ENCODE measurements around the gene PER1. TPM values are rescaled to one million over a fixed set of nuclear protein-coding genes. Genes with fewer than 3 reads are reported as not detected.

Gene PER1
- total RNA-seq, 2 experiments from 2014 or later: 53.5 to 56.6 TPM

DNA sequence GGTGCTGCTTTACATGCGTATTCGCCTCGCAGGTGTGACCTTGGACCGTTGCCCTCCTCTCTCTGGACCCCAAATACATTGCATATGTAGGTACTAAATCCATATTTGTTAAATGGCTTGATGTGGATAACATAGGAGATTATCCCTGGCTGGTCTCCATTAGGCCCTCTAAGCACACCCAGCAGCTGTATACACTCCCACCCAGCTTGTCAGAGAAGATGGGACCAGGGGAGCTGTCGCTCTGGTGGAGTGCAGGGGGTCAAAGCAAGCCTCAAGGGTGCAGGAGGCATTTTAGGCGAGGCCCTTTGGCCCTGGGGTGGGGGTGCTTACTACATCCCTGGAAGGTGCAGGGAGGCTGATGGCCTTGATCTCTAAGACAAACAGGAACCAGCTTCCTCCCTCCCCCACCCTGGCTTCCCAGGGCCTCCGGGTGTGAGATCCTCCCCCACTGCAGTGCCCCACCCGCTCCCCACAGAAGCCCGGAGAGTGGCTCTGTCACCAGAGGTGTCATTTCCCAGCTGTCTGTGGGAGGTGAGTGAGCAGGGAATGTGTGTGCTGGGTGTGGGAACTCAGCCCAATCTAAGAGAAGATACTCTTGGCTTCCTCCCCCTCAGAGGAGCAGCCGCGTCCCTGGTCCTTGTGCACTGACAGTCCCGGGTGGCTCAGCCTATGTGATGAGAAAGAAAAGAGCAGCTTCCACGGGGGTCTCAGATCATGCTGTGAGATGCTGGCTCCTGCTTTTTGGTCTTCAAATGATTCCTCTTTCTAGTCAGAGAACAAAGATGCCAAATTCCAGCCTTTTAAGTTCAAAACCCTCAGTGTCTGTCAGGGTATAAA, 12.0 kb upstream of the PER1 start:
- peaks cover 26% of the 10 kb centered on the region for H3K36me3 Mint-ChIP-seq (ENCODE audit: low read depth)
- H3K4me1 Mint-ChIP-seq: peaks cover 50% of the 10 kb centered on the region
- peak overlapping the region; percentile 76 for H3K4me3 Mint-ChIP-seq
- no peaks in the 10 kb centered on the region for H3K27me3 Mint-ChIP-seq
- peak; percentile 85 for DNase-seq
- peak overlapping the region; percentile 98 for H3K27ac Mint-ChIP-seq
- ChIA-PET POLR2A (interaction anchor here (0.7 to 16.5 kb wide), 22 partner anchors 10 to 321 kb away, joined by 3 to 653 read pairs (median 6); partner anchors contain the start of genes AURKB, BORCS6, CNTROB and CTC1), CTCF (interaction anchor here (0.8 to 1.3 kb wide), 6 partner anchors 9 to 70 kb away, joined by 3 to 5 read pairs (median 4); no protein-coding TSS in a partner anchor)
- no peaks in the 10 kb centered on the region for H3K9me3 Mint-ChIP-seq

DNA sequence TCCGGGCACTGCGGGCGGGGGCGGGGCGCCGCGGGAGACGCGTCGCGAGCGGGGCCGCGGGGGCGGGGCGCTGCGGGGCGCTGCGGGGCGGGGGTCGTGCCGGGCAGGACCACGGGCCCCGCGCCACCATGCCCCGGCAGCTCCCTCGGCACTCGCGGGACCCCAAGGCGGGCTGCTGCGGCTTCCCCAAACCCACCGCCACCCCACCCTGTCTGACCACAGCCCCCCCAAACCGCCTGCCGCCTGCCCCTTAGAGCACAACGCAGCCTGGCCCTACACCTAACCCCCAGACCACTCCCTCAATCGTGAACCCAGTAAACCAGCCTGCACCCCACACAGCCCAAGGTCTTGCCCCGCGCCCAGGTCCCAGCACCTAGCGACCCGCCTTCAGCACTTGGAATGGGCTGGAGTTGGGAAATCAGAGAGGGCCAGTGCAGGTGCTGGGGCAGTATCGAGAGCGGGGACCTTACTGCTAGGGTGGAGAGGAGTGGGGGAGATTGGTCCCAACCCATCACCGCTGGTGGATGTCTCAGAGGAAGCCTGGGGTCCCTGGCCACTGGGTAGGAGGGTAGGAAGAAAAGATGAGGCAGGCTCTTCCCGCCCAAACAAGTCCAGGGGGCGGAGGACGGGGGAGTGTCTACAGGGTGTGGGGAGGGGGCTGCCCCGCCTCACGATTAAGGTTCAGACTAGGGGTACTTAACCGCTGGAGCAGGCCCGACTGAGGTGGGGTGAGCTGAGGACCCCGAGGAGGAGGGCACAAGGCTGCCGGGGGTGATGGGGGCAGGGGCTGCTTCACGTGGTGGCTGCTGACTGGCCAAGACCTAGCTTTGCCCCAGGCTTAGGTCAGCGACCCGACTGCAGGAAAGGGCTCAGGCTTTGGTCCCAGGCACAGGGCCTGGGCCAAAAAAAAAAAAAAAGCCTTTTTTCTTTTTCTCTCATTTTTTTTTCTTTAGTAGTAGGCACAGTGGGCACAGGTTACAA, 11.1 kb upstream of the PER1 start:
- no peaks in the 10 kb centered on the region for H3K27me3 Mint-ChIP-seq
- peaks cover 33% of the 10 kb centered on the region for H3K36me3 Mint-ChIP-seq (ENCODE audit: low read depth)
- H3K4me3 Mint-ChIP-seq: peak overlapping the region; percentile 76
- peak overlapping the region; percentile 98 for H3K27ac Mint-ChIP-seq
- DNase-seq: no peak
- ChIA-PET CTCF (interaction anchor here (0.8 to 1.3 kb wide), 7 partner anchors 10 to 69 kb away, joined by 3 to 5 read pairs (median 3); no protein-coding TSS in a partner anchor), POLR2A (interaction anchor here (0.7 to 16.5 kb wide), 24 partner anchors 9 to 321 kb away, joined by 3 to 653 read pairs (median 6); partner anchors contain the start of genes BORCS6, CNTROB, CTC1 and HES7)
- no peaks in the 10 kb centered on the region for H3K9me3 Mint-ChIP-seq
- H3K4me1 Mint-ChIP-seq: peaks cover 57% of the 10 kb centered on the region

DNA sequence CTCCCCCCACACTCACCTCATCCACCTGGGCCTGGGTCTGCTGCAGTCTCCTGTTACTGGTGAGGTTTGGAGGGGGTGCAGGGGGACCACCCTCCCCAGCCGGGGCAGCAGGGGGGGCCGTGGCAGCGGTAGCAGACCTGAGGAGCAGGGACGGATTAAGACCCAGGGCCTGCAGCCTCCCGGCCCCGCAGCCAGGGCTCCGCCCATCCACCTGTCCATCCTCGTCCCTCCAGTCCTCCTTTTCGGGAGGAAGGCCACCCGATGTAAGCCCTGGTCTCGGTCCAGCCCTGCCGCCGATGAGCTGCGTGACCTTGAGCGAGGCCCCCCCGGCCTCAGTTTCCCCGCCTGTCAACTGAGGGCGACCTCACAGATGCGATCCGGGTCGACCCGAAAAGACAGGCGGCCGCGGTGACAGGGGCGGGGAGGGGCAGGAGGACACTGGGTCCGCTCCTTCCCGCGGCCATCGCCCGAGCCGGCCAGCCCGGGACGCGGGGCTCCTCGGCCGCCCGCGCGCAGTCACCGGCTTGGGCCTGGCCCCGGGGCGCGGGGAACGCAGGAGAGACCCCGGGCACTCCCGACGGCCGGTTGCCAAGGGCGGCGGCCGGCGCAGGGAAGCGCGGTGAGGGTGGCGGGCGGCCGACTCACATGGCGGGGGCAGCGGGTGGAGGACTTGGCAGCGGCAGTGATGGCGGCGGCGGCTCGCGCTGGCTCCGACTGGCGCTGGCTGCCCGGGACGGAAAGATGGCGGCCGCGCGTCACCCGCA, 10.2 kb upstream of the PER1 start, which contains the start of gene VAMP2:
TSS of gene VAMP2 (minus strand) at position 716 of the 764 bp plus-strand sequence. CDS start at position 647, 69 bp downstream.
- Mint-ChIP-seq H3K9me3 (no peaks in the 10 kb centered on the region), H3K4me1 (peaks cover 59% of the 10 kb centered on the region), H3K27ac (peak within 1 kb of the TSS; percentile 98), H3K27me3 (no peaks in the 10 kb centered on the region), H3K36me3 (ENCODE audit: low read depth) (peaks cover 34% of the 10 kb centered on the region), H3K4me3 (peak within 1 kb of the TSS; percentile 81)
- ChIA-PET POLR2A (interaction anchor here (0.7 to 16.5 kb wide), 11 partner anchors 11 to 133 kb away, joined by 3 to 653 read pairs (median 7); partner anchors contain the start of genes CTC1, PFAS, SLC25A35 and TMEM107), CTCF (interaction anchor here (1.3 to 7.0 kb wide), 2 partner anchors 25 to 43 kb away, joined by 3 to 44 read pairs; partner anchors contain the start of gene ALOXE3)
- DNase-seq: peak; percentile 89

DNA sequence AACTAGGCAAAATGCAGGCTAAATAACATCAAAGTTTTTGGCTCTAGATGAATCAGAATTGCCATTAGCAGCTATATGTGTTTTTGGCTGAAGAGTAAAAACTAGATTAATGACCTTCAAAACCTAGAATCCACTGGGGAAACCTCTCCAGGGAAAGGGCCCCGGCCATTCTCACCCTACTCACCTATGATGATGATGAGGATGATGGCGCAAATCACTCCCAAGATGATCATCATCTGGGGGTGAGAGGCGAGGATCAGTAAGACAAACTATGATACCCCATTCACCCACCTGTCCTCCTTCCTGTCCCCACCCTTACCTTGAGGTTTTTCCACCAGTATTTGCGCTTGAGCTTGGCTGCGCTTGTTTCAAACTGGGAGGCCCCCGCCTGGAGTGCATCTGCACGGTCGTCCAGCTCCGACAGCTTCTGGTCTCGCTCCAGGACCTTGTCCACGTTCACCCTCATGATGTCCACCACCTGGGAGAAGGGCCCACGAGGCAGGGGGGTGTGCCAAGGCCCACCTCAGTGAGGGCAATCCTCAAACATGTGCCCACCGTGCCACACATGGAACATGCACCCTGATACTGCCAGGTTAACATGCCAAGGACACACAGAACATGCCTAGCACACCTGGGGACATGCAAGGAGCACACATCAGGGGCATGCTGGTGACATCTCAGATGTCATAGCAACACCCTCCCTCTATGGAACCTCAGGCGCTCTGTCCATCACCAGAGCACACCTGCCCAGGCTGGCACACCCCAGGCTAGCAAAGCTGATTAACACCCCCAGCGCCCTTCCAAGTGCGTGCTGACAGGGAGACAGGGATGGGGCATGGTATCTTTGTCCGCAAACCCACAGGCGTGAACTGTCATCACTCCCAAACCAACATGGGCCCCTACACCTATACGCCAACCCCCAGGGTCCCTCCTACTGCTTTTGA, 9.4 kb upstream of the PER1 start:
- Mint-ChIP-seq H3K4me3 (peak overlapping the region; percentile 81), H3K27ac (peak overlapping the region; percentile 91), H3K27me3 (no peaks in the 10 kb centered on the region), H3K36me3 (ENCODE audit: low read depth) (peaks cover 34% of the 10 kb centered on the region), H3K4me1 (peaks cover 59% of the 10 kb centered on the region), H3K9me3 (no peaks in the 10 kb centered on the region)
- CTCF ChIA-PET: interaction anchor here (1.3 to 7.0 kb wide), 3 partner anchors 9 to 42 kb away, joined by 3 to 44 read pairs (median 3); partner anchors contain the start of genes ALOXE3 and PER1
- DNase-seq: no peak
- POLR2A ChIA-PET: interaction anchor here (0.6 to 16.5 kb wide), 13 partner anchors 10 to 88 kb away, joined by 3 to 653 read pairs (median 6); partner anchors contain the start of genes CTC1, PFAS and TMEM107

DNA sequence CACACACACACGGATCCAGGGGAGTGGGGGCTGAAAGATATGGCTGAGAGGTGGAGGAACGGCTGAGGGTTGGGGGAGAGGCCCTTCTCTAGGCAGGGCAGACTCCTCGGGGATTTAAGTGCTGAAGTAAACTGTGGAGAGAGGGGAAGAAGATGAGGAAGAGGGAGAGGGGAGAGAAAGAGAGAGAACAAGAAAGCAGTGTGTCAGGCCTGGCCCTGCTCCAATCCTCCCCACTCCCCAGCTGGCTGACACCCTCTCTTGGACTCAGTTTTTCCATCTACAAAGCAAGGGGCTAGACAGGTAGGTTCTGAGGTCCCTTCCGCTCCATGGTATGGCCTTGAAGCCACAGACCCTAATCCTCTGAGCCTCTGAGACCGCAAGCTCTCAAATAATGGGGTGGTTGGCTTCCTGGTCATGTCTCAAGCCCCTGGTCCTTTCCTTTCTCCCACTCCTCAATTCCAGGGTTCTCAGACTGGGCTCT, 8.6 kb upstream of the PER1 start:
- ChIA-PET CTCF (interaction anchor here (1.5 to 7.0 kb wide), 2 partner anchors 9 to 41 kb away, joined by 3 to 44 read pairs; partner anchors contain the start of genes ALOXE3 and PER1), POLR2A (interaction anchor here (0.7 to 16.5 kb wide), 10 partner anchors 9 to 89 kb away, joined by 3 to 653 read pairs (median 6); partner anchors contain the start of genes PFAS and TMEM107)
- no peaks in the 10 kb centered on the region for H3K9me3 Mint-ChIP-seq
- H3K4me3 Mint-ChIP-seq: peak overlapping the region; percentile 81
- no peaks in the 10 kb centered on the region for H3K27me3 Mint-ChIP-seq
- DNase-seq: no peak
- H3K27ac Mint-ChIP-seq: peak overlapping the region; percentile 91
- H3K4me1 Mint-ChIP-seq: peaks cover 59% of the 10 kb centered on the region
- H3K36me3 Mint-ChIP-seq (ENCODE audit: low read depth): peaks cover 34% of the 10 kb centered on the region

DNA sequence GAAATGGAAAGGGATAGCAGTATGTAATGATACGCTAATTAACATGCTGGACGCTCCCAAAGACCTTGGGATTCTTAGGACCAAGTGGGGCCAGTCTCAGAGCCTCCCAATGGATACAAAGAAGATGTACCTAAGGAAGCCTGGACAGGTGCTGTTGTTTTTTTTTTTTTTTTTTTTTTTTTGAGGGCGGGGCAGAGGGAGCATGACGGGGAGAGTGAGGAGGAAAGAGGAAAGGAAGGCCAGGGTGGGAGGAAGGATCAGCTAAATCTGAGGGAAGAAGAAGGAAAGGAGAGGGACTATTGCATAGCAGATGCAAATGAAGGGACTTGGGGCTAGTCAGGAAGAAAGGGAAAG, 8.0 kb upstream of the PER1 start:
- peak overlapping the region; percentile 81 for H3K4me3 Mint-ChIP-seq

DNA sequence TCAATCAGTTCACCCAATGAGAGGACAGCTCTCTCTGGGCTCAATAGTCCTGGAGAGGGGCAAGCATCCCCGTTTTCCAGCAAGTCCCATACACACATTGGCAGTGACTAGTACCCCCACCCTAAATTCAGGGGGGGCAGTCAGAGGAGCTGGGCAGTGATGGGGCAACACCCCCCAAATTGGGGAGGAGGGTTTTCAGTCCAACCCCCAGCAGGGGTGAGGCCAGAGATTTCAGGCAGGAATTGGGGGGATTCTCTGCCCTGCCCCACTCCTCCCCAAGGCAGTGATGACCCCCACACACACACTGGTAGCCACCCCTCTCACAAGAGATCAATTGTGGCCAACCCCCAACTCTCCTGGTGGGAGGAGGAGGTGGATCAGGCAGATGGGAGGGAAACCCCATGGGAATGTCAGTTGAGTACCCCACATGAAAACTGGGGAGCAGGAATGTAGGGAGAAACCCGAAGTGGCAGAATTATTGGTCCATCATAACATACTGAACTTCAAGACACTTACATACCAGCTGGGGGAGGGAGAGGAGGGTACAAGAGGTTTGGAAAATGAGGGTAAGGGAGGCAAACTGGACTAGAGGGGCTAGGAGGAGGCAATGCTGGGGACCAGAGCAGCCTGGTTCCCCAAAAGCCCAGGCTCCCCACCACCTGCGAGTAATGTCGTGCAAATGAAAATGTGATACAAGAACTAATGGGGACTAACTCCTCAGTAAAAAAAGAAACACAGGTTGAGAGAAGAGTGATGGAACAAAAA, 7.4 kb upstream of the PER1 start:
- Mint-ChIP-seq H3K4me1 (peaks cover 54% of the 10 kb centered on the region), H3K9me3 (no peaks in the 10 kb centered on the region)
- POLR2A ChIA-PET: interaction anchor here (1.1 to 16.5 kb wide), 5 partner anchors 15 to 85 kb away, joined by 3 to 653 read pairs (median 14); partner anchors contain the start of genes HES7 and TMEM107

More for the DNA sequence above, 8.0 kb upstream of the PER1 start:
- Mint-ChIP-seq H3K9me3 (no peaks in the 10 kb centered on the region), H3K27me3 (no peaks in the 10 kb centered on the region), H3K36me3 (ENCODE audit: low read depth) (peaks cover 34% of the 10 kb centered on the region), H3K4me1 (peaks cover 59% of the 10 kb centered on the region), H3K27ac (peak overlapping the region; percentile 91)
- ChIA-PET CTCF (interaction anchor here (1.5 to 7.0 kb wide), 3 partner anchors 8 to 41 kb away, joined by 3 to 44 read pairs (median 23); partner anchors contain the start of genes ALOXE3 and PER1), POLR2A (interaction anchor here (1.0 to 16.5 kb wide), 4 partner anchors 14 to 21 kb away, joined by 3 to 653 read pairs (median 8); partner anchors contain the start of gene TMEM107)
- DNase-seq: no peak

DNA sequence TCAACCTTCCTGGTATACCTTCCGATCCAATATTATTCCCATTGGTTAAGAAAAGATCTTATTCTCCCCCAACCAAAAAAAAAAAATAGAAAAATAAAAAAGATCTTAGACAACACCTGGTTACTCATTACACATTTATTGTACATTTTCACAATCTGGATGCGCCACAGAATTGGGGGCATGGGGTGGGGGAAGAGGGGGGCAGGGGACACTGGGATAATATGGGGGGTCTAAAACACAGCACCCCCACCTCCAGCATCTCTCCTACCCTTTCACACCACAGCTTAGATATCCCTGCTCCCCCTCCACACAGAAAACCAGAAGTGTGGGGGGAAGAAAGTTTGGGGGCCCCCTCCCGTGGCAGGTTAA, 6.8 kb upstream of the PER1 start:
- CTCF ChIA-PET: interaction anchor here (0.8 to 7.0 kb wide), 15 partner anchors 9 to 136 kb away, joined by 3 to 44 read pairs (median 5); partner anchors contain the start of genes ALOXE3, SLC25A35 and TMEM107
- Mint-ChIP-seq H3K4me1 (peaks cover 47% of the 10 kb centered on the region), H3K9me3 (no peaks in the 10 kb centered on the region), H3K27me3 (no peaks in the 10 kb centered on the region), H3K36me3 (ENCODE audit: low read depth) (peaks cover 34% of the 10 kb centered on the region), H3K4me3 (no peak overlapping the region), H3K27ac (peak overlapping the region; percentile 79)
- no peak for DNase-seq
- POLR2A ChIA-PET: interaction anchor here (0.6 to 16.5 kb wide), 8 partner anchors 12 to 90 kb away, joined by 3 to 653 read pairs (median 14); partner anchors contain the start of genes BORCS6, HES7, PFAS and TMEM107

More for the DNA sequence above, 7.4 kb upstream of the PER1 start:
- Mint-ChIP-seq H3K27me3 (no peaks in the 10 kb centered on the region), H3K27ac (peak overlapping the region; percentile 67), H3K36me3 (ENCODE audit: low read depth) (peaks cover 34% of the 10 kb centered on the region), H3K4me3 (no peak overlapping the region)
- CTCF ChIA-PET: interaction anchor here (1.5 to 7.0 kb wide), 7 partner anchors 7 to 136 kb away, joined by 3 to 44 read pairs (median 6); partner anchors contain the start of genes ALOXE3, PER1, SLC25A35 and TMEM107
- no peak for DNase-seq

DNA sequence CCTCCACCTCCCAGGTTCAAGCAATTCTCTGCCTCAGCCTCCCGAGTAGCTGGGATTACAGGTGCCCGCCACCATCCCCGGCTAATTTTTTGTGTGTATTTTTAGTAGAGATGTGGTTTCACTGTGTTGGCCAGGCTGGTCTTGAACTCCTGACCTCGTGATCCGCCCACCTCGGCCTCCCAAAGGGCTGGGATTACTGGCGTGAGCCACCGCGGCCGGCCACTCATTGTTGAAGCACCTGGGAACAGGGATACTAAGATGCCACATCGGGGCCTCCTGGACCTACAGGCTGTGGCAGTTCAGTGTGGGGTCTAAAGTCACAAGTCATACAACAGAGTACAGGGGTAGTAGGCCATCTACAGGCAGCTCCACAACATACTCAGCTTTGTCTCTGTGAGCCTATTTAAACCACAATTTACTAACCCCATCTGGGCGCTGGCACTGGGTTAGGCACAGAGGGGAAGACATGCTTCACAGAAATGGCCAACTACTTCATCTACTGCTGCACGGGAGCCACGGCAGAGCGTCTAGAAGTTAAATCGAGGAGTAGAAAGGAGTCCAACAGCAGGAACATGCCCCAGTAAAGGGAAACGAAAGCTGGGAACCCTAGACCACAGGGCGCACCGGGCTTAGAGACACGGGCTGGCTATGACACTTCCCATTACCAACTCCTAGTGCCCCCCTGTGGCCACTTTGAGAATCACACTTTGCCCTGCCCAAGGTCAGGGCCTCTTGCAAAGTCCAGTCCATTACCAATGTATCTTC, 6.2 kb upstream of the PER1 start:
- Mint-ChIP-seq H3K4me3 (peak overlapping the region; percentile 32), H3K27ac (peak overlapping the region; percentile 79), H3K4me1 (peaks cover 44% of the 10 kb centered on the region), H3K36me3 (ENCODE audit: low read depth) (peaks cover 35% of the 10 kb centered on the region), H3K27me3 (no peaks in the 10 kb centered on the region), H3K9me3 (no peaks in the 10 kb centered on the region)
- POLR2A ChIA-PET: interaction anchor here (0.6 to 16.5 kb wide), 8 partner anchors 11 to 91 kb away, joined by 3 to 653 read pairs (median 14); partner anchors contain the start of genes BORCS6, HES7, PFAS and TMEM107
- DNase-seq: peak; percentile 89
- CTCF ChIA-PET: interaction anchor here (0.8 to 7.0 kb wide), 16 partner anchors 9 to 137 kb away, joined by 3 to 44 read pairs (median 4); partner anchors contain the start of genes ALOXE3, SLC25A35 and TMEM107
